ENCODE results near the gene CDH19.

- TF ChIP-seq CTCF (conservative IDR thresholded peaks at IDR 0.05; ENCODE audit: low read depth, low read length) (no peak), EZH2 (IDR thresholded peaks at IDR 0.05; ENCODE audit: borderline replicate concordance, low read depth, low read length, poor library complexity, severe bottlenecking) (no peak)
Observed at GRCh38 chr18:66534110-66534509, 69.8 kb downstream of the CDH19 start.
